ENCODE measurements around the gene HERC6.
"Not testable (repeated sequence)": the region's sequence is repeated elsewhere in the genome, so short reads cannot be mapped to it uniquely, and the experiment has no call there.

HERC6 gene

DNA sequence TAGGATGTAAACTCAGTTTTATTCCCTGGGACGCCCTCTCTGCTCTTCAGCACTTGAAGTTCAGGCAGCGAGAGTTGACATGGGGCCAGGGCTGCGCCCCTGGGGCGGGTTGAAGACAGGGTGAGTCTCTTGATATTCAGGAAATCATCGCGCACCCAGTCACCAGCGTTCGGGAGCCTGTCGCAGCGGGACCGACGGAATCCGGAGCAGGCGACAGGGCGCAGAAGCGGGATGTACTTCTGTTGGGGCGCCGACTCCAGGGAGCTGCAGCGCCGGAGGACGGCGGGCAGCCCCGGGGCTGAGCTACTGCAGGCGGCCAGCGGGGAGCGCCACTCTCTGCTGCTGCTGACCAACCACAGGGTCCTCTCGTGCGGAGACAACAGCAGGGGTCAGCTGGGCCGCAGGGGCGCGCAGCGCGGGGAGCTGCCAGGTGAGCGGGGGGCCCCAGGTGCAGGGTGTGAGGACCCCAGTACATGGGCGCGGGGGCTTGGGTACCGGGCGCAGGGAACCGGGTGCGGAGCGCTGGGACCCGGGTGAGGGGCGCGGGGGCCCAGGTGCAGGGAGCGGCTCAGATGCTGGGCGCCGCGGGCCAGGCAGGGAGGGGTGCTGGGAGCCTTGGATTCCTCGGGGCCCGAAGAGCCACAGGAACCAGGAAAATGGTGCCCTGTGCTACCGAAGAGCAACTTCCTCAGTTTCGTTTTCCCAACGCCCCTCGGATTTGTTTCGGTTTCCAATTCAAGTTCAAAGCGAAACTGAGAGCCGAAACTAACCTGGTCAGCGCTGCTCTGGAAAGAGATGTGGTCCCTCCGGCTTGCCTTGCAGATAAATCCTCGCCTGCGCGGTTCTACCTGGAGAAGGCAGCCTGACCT, at the start of gene HERC6:
Gene HERC6, plus strand, starts transcription at position 162 of the 869 bp plus-strand sequence. Its CDS starts 70 bp downstream, at position 232.
- H3K27ac ChIP-seq: peak within 1 kb of the TSS; percentile 56
- peak; percentile 72 for DNase-seq (ENCODE audit: low read depth, low spot score)

DNA sequence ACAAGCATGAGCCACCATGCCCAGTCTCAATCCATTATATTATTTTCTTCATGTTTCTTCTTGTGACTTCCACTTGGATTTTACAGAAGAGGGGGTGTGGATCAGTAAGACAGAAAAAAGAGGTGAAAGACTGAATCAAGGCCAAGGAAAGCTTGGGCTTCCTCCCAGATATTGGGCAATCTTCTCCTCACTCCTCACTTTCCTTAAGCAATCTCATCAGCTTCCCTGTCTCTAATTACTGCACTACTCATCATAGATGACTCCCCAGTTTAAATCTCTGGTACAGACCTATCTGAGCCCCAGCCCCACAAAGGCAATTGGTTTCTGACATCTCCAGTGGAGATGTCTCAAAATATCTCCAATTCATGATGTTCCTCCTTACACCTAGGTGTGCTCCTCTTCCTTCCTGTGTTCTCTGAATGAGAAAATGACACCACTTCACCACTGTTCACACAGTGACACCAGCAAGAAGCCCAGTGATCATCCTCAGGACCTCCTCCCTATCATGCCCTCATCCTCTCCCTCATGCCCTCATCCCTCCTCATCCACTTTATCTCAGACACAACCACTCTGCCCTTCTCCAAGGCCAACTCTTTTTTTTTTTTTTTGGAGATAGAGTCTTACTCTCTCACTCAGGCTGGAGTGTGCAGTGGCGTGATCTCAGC, 44.8 kb upstream of the HERC6 start:
- no peak for DNase-seq (ENCODE audit: low read depth, low spot score)
- no peak overlapping the region for H3K27ac ChIP-seq

DNA sequence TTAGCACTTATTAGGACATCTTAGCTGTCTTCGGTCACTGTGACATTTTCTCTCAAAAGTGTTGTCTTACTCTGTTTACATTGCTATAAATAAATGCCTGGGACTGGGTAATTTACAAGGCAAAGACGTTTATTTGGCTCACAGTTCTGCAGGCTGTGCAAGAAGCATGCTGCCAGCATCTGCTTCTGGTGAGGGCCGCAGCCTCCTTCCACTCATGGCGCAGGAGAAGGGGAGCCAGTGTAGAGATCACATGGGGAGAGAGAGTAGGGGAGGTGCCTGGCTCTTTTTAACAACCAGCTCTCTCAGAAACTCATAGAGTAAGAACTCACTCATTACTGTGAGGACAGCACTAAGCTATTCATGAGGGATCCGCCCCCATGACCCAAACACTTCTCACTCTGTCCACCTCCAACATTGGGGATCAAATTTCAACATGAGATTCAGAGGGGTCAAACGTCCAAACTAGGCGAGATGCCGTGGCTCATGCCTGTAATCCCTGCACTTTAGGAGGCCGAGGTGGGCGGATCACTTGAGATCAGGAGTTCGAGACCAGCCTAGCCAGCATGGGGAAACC, 43.5 kb upstream of the HERC6 start:
- DNase-seq (ENCODE audit: low read depth, low spot score): no peak
- H3K27ac ChIP-seq: no peak overlapping the region

DNA sequence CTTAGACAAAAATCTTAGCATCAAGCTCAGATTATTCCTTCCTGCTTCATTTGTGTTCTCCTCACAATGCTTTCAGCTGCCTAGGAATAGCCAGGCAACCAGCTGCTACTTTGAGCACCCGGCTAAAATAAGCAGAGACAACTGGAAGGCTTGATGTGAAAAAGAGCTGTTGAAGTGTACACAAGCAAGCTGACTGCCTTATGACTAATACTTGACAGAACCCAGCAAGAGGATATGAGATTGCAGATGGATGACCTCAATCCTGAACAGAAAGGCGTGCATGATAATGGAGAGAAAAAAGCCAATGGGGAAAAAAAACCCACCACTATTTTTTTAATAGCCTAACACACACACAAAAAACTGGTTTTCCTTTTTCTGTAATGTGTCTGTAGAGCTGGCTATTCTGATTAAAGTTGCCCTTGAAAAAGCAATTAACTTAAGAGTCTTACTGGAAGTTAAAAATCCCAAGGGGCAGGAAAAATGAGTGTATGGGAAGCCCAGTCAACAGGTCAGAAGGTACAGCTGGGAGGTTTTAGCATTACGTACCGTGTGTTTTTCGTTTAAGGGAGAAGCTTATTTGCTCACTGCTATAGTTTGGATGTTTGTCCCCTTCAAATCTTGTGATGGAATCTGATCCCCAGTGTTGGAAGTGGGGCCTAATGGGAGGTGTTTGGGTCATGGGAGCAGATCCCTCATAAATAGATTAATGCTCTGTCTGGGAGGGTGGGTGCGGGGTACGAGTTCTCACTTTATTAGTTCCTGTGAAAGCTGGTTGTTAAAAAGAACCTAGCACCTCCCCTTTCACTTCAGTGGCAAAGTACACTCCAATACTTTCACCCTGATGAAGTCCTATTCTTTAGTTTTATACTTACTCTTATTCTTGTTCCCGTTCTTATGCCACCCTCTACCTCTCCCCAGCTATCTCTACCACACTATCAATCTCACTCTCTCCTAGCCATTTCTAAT, 37.1 kb upstream of the HERC6 start:
- no peak for DNase-seq (ENCODE audit: low read depth, low spot score)
- H3K27ac ChIP-seq: peak overlapping the region; percentile 49

DNA sequence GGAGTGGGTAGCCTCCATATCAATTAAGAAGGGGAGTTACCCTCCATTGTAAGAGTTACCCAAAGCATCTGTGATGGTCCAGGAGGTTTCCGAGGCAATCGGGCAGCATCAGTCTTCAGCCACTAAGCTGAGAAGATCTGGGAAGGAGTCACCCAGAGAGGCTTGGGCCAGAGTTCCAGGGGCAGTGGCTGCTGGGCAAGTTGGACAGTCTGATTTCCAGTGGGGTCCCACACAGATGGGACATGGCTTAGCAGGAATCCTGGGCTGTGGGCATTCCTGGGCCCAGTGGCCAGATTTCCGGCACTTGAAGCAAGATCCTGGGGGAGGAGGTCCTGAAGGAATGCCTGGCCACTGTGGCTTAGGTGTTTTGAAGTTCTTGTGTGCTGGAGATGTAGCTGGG, 31.8 kb upstream of the HERC6 start:
- not testable (repeated sequence) for H3K27ac ChIP-seq; DNase-seq (ENCODE audit: low read depth, low spot score)

DNA sequence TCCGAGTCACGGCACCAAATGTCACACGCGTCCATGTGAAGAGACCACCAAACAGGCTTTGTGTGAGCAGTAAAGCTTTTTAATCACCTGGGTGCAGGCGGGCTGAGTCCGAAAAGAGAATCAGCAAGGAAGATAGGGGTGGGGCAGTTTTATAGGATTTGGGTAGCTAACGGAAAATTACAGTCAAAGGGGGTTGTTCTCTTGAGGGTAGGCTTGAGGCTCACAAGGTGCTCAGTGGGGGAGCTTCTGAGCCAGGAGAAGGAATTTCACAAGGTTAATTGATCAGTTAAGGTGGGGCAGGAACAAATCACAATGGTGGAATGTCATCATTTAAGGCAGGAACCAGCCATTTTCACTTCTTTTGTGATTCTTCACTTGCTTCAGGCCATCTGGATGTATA, 29.9 kb upstream of the HERC6 start:
- H3K27ac ChIP-seq: not testable (repeated sequence)

DNA sequence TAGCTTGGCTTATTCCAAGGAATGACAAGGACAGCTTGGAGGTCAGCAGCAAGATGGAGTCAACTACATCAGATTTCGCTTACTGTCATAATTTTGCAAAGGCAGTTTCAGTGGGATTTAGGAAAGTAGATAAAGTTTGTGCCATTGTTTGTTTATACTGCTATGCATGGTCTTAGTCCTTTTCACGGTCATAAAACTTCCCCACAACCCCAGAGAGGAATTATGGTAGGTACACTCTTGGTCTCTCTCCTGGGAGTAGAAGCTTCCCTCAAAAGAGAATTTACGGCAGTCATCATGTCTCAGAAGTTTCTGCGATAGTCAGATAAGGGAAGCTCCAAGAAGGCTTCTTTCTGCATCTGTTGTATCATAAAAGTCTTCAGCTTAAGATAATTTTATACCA, 27.9 kb upstream of the HERC6 start:
- no peak for DNase-seq (ENCODE audit: low read depth, low spot score)
- H3K27ac ChIP-seq: no peak overlapping the region

More for the DNA sequence above, 29.9 kb upstream of the HERC6 start:
- DNase-seq (ENCODE audit: low read depth, low spot score): not testable (repeated sequence)

DNA sequence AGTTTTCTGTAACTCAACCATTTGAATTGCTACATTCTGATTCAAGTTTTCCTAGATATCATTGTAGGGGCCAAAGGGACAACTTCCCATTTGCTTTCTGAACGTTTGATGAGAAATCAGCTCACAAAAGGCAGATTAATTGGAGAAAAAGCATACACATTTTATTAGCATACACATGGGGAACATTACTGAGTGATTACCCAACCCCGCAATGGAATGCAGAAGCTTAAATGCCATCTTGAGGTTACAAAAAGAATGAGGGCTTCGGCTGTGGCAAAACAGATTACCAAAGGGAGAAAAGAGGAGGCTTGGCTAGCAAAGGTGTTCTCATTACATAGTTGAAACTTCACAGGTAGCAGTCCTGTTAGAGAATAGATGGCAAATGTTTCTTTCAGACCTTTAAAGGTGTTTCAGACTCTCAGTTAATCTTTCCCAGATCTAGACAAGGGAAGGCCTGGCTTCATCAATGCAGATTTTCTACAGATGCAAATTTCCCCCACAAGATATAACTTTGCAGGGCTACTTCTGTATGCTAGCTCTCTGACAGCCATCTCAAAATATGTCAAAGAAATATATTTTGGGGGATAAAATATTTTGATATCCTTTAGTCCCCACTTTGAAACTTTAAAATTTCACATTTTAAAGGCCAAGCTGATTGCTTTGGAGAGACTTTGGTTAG, 26.5 kb upstream of the HERC6 start:
- peak overlapping the region; percentile 11 for H3K27ac ChIP-seq
- DNase-seq (ENCODE audit: low read depth, low spot score): no peak

DNA sequence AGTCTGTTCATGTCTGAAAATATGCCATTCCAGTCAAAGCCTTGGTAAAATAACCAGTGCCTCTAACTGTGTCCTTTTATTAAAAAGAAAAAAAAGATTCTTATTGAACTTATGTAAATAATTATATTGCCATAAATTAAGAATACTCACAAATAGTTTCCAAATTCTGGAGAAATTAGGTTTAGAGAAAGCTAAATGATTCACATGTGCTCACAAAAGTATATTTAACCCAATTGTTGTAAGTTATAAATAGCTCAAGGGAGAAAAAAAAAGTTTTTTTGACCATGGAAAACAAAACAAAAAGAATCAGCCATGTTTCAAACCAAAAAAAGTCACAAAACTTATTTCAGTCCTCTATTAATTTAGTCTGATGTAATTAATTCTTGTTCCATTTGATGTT, 25.3 kb upstream of the HERC6 start:
- H3K27ac ChIP-seq: no peak overlapping the region
- DNase-seq (ENCODE audit: low read depth, low spot score): no peak

DNA sequence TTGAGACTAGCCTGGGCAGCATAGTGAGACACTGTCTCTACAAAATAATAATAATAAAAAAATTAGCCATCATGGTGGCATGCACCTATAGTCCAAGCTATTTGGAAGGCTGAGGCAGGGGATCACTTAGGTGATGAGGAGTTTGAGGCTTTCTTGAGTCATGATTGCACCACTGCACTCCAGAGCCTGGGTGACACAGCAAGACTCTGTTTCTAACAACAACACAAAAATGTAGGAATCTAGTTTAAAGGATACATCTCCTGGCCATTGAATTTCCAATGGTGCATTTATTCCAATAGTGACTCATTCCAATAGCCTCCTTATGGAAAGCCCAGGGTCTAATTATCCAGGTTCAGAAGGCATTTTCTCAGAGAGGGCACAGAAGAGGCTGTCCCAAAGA, 21.9 kb upstream of the HERC6 start:
- DNase-seq (ENCODE audit: low read depth, low spot score): no peak
- H3K27ac ChIP-seq: no peak overlapping the region

DNA sequence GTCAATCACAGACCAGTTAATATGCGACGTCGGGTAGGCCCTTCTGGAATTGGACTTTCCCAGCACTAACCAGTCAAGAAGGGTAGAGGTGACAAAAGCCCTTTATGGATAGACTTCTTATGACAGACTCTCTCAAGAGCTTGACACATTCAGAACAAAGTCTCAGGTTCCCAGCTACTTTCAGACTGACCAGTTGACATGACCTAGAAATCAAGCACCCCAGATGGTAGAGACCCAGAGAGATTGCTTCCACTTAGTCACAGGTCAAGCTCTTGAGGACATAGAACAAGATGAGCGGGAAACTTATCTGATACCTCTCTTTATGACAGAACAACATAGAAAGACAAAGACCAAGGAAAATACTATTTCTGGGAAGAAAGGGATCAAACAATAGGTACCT, 21.4 kb upstream of the HERC6 start:
- no peak for DNase-seq (ENCODE audit: low read depth, low spot score)
- no peak overlapping the region for H3K27ac ChIP-seq

DNA sequence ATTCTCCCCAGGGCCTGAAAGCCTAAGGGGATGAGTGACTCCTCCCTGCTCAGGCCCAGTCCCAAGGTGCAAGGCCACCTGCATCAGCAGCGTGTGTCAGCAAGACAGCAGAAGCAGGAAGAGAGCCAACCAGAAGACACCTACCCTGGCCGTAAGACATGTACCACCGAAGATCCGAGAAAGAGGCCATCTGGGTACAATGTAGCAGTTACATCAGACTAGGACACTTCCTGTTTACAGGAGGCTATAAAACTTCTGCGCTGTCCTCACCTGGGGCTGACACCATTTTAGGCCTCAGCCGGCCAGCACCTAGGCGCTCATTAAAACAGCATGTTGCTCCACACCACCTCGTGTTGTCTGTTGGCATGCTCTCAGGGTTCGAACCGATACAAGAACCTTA, 19.1 kb upstream of the HERC6 start:
- DNase-seq (ENCODE audit: low read depth, low spot score): no peak
- no peak overlapping the region for H3K27ac ChIP-seq

DNA sequence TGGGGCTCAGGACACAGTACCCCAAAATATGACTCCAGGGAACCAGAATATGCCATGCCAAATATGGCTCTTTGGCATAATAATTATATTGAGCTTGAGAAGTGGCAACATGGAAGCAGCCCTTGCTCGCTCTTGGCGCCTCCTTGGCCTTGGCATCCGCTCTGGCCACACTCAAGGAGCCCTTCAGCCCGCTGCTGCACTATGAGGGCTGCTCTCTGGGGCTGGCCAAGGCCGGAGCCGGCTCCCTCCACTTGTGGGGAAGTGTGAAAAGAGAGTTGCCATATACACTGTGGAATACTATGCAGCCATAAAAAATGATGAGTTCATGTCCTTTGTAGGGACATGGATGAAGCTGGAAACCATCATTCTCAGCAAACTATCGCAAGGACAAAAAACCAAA, 18.4 kb upstream of the HERC6 start:
- no peak overlapping the region for H3K27ac ChIP-seq
- DNase-seq (ENCODE audit: low read depth, low spot score): no peak

DNA sequence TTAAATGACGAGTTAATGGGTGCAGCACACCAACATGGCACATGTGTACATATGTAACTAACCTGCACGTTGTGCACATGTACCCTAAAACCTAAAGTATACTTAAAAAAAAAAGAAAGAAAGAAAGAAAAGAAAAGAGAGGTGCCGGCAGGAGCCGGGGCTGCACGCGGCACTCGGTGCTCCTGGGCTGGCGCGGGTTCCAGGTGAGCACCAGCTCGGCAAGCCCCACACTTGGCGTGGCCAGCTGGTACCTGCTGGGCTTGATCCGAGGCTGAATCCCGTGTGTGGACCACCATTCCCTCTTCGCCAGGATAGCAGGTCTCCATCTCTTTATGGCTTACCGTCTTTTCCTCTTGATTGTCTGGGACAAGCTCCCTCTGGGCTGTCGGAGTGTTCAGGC, 17.9 kb upstream of the HERC6 start:
- no peak for DNase-seq (ENCODE audit: low read depth, low spot score)

DNA sequence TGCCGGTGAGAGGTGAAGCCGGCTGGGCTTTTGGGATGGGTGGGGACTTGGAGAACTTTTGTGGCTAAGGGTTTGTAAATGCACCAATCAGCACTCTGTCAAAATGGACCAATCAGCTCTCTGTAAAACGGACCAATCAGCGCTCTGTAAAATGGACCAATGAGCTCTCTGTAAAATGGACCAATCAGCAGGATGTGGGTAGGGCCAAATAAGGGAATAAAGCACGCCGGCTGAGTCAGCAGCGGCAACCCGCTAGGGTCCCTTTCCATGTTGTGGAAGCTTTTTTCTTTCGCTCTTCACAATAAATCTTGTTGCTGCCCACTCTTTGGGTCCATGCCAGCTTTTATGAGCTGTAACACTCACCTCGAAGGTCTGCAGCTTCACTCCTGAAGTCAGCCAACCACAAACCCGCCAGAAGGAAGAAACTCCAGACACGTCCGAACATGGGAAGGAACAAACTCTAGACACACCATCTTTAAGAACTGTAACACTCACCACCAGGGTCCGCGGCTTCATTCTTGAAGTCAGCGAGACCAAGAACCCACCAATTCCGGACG, 17.4 kb upstream of the HERC6 start:
- H3K27ac ChIP-seq; DNase-seq (ENCODE audit: low read depth, low spot score): not testable (repeated sequence)

More for the DNA sequence above, 17.9 kb upstream of the HERC6 start:
- no peak overlapping the region for H3K27ac ChIP-seq

DNA sequence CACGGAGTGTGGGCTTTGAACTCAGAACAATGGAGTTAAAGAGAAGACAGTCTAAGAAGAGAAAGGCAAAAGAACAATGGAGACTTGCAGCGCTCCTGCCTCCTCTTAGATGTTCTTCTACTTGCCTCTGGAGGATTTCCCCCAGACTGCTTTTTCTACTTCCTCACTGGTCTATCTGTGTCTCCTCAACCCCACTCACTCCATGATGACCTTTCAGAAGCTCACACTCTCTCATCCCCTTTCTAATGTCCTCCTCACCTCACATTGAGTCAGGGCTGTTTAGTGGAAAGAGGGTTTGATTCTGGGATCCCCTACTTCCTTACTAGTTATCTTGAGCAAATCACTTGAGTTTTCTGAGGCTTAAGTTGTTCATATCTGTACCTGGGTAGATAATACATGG, 12.2 kb upstream of the HERC6 start:
- H3K27ac ChIP-seq: no peak overlapping the region
- DNase-seq (ENCODE audit: low read depth, low spot score): no peak

DNA sequence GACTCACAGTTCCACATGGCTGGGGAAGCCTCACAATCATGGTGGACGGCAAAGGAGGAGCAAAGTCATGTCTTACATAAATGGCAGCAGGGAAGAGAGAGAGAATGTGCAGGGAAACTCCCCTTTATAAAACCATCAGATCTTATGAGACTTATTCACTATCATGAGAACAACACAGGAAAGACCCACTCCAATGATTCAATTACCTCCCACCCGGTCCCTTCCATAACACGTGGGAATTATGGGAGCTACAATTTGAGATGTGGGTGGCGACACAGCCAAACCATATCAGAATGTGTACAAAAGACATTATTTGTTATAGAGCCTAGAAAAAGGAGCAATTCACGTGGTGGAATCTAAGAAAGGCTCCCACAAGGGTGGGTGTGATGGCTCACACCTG, 10.8 kb upstream of the HERC6 start:
- no peak for DNase-seq (ENCODE audit: low read depth, low spot score)
- H3K27ac ChIP-seq: no peak overlapping the region

DNA sequence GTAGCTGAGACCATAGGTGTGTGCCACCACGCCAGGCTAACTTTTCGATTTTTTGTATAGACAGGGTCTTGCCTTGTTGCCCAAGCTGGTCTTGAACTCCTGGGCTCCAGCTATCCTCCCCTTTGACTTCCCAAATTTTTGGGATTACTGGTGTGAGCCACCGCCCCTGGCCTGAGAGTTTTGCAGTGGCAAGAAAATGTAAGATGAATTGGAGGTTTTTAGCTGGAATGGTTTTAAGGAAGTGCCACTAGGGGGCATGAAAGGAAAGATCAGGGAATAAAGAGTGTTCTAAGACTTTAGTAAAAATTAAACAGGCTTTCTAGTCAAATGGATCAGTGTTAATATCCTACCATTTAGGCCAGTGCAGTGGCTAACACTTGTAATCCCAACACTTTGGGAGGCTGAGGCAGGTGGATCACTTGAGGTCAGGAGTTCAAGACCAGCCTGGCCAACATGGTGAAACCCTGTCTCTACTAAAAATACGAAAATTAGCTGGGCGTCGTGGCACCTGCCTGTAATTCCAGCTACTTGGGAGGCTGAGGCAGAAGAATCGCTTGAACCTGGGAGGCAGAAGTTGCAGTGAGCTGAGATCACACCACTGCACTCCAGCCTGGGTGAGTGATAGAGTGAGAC, 9.4 kb upstream of the HERC6 start:
- not testable (repeated sequence) for DNase-seq (ENCODE audit: low read depth, low spot score); H3K27ac ChIP-seq

DNA sequence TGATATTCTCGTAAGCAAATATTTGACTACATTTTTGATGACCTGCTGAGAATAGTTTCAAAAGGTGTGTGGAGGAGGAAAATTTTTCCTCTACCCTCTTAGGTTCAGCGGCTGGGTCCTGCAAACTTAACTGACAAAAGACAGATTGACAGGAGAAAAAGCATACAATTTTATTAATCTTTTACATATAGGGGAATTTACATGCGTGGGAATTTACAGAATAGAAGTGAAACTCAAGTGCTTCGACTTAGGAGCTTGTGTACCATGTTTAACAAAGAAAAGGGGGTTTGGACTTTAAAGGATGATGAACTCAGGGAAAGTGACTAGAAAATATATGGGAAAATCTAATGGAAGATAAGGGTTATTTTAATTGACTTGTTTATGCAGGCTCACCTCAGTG, 2.5 kb downstream of the HERC6 start:
- DNase-seq (ENCODE audit: low read depth, low spot score): no peak
- no peak overlapping the region for H3K27ac ChIP-seq
